ENCODE measurements around the gene ANKRD49.

The ANKRD49 gene

DNA sequence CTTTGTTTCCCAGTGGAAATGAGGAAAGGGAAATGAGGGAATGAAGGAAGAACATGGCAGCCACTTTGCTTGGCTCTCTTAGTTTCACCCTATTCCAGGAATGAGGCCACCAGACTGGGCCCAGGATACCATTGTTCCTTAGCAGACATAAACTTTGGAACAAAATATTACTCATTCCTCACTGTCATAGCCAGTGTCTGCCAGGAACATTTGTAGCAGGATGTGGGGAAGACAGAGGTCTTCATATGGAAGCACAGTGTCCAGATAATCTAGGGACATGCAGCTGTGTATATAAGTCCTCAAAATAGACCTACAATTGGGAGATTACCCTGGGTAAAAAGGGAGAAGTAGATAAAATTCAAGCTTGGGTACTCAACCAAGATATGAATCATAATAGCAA is 34.8 kb downstream of the ANKRD49 start:
- Histone ChIP-seq H3K9me3 (ENCODE audit: control insufficient read depth, low read length) (no peaks in the 10 kb centered on the region), H3K4me3 (ENCODE audit: low read length) (no peak overlapping the region), H3K9ac (ENCODE audit: low read length) (no peak overlapping the region), H3K4me1 (ENCODE audit: control insufficient read depth, insufficient read depth, low read length) (peaks cover 14% of the 10 kb centered on the region), H3K36me3 (ENCODE audit: control insufficient read depth, insufficient read depth, low read length, severe bottlenecking) (no peaks in the 10 kb centered on the region), H3K27me3 (replicated peaks; ENCODE audit: control insufficient read depth, insufficient read depth, low read length) (no peaks in the 10 kb centered on the region)
- no peak for DNase-seq (ENCODE audit: low read depth)

DNA sequence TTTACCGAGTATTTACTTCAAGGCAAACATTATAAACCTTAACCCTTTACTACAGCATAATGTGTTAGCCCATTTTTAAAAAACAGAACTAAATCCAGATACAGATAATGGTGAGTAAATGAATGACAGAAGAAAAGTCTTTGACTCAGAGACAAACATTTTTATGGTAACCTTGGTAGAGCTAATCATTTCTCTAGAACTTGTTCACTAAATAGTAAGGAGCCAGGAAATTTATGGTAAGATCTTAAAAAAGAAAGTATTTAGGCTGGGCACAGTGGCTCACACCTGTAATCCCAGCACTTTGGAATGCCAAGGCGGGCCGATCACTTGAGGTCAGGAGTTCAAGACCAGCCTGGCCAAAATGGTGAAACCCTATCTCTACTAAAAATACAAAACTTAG is 38.4 kb downstream of the ANKRD49 start:
- Histone ChIP-seq H3K4me3 (ENCODE audit: low read length) (no peak overlapping the region), H3K4me1 (ENCODE audit: control insufficient read depth, insufficient read depth, low read length) (peaks cover 30% of the 10 kb centered on the region), H3K36me3 (ENCODE audit: control insufficient read depth, insufficient read depth, low read length, severe bottlenecking) (no peaks in the 10 kb centered on the region), H3K9ac (ENCODE audit: low read length) (no peak overlapping the region), H3K9me3 (ENCODE audit: control insufficient read depth, low read length) (no peaks in the 10 kb centered on the region), H3K27me3 (replicated peaks; ENCODE audit: control insufficient read depth, insufficient read depth, low read length) (no peaks in the 10 kb centered on the region)
- no peak for DNase-seq (ENCODE audit: low read depth)

DNA sequence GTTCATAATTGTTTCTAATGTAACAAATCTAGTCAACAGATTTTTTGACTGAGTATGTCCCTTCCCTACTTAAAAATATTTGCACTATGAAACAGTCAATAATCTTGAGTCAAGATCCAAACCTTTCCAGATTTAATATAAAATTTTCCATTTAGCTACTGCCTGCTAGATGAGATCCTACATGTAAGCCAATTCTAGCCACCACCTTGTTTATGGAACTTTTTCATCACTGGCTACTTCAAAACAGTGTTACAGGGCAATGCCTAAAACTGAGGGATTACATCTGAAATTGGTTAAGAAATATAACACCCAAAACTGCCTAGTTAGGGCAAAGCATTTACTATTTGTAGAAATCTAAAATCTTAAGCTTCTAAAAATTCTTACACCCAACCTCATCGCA is 39.4 kb downstream of the ANKRD49 start:
- H3K4me3 ChIP-seq (ENCODE audit: low read length), result peak overlapping the region; percentile 58
- no peaks in the 10 kb centered on the region for H3K9me3 ChIP-seq (ENCODE audit: control insufficient read depth, low read length)
- no peaks in the 10 kb centered on the region for H3K27me3 ChIP-seq (replicated peaks; ENCODE audit: control insufficient read depth, insufficient read depth, low read length)
- peaks cover 36% of the 10 kb centered on the region for H3K4me1 ChIP-seq (ENCODE audit: control insufficient read depth, insufficient read depth, low read length)
- H3K36me3 ChIP-seq (ENCODE audit: control insufficient read depth, insufficient read depth, low read length, severe bottlenecking), result no peaks in the 10 kb centered on the region
- H3K9ac ChIP-seq (ENCODE audit: low read length), result no peak overlapping the region
- DNase-seq (ENCODE audit: low read depth), result no peak

DNA sequence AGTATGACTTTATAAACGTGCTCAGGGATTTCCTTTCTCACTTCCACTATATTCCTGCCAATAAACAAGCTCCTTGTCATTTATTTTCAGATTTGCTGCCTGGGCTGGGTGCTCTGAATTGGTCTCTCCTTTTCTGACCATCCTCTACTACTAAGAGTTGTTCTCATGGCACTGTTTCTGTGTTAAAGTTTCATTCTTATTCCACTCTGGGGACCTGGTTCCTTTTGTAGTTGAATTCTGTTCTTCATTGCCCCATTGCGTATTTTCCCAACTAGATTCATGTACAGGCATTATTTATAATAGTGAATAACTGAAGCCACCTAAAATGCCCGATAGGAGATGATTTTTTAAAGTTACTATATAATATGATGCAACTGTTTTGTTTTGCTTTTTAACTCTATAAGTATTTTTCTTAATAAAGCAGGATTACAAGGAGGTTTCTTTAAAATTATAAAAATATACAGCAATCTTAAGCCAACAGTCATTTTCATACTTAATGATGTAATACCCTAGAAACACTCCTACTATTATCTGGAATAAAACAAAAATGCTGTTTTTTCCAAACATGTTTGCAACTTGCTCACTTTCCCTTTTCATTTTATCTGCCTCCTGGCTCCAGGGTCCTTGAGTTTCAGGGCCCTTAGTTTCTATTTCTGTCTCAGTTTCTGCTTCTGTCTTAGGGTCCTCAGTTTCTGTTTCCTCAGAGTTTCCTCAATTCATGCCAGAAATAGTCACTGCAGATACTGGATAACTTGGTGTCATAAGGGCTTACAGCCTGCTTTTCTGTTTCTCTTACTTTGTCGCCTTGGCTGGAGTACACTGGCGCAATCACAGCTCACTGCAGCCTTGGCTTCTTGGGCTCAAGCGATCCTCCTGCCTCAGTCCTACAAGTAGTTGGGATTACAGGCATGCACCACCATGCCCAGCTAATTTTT is 40.2 kb downstream of the ANKRD49 start:
- H3K4me1 ChIP-seq (ENCODE audit: control insufficient read depth, insufficient read depth, low read length), result peaks cover 36% of the 10 kb centered on the region

DNA sequence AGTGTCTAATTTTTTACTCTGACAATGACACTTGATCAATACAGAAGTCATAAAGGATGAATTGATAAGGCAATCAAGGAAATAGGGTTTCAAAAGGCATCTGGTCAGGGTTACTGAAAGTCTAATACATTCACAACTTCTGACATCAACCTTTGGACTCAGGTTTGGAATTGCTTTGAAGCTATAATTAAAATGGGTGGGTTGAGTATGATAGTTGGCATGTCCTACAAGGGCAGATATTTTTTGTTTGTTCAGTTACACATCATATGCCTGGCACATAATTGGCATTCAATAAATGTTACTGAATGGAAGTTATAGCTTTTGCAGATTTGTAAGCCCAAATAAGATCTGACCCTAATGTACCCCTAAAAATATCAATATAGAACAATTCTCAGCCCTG is 42.6 kb downstream of the ANKRD49 start:
- Histone ChIP-seq H3K4me3 (ENCODE audit: low read length) (peak overlapping the region; percentile 22), H3K9ac (ENCODE audit: low read length) (no peak overlapping the region), H3K36me3 (ENCODE audit: control insufficient read depth, insufficient read depth, low read length, severe bottlenecking) (no peaks in the 10 kb centered on the region), H3K9me3 (ENCODE audit: control insufficient read depth, low read length) (no peaks in the 10 kb centered on the region), H3K27me3 (replicated peaks; ENCODE audit: control insufficient read depth, insufficient read depth, low read length) (no peaks in the 10 kb centered on the region), H3K4me1 (ENCODE audit: control insufficient read depth, insufficient read depth, low read length) (peaks cover 36% of the 10 kb centered on the region)
- no peak for DNase-seq (ENCODE audit: low read depth)

More for the DNA sequence above, 40.2 kb downstream of the ANKRD49 start:
- no peak for DNase-seq (ENCODE audit: low read depth)
- Histone ChIP-seq H3K27me3 (replicated peaks; ENCODE audit: control insufficient read depth, insufficient read depth, low read length) (no peaks in the 10 kb centered on the region), H3K9ac (ENCODE audit: low read length) (peak overlapping the region; percentile 57), H3K4me3 (ENCODE audit: low read length) (peak overlapping the region; percentile 58), H3K36me3 (ENCODE audit: control insufficient read depth, insufficient read depth, low read length, severe bottlenecking) (no peaks in the 10 kb centered on the region), H3K9me3 (ENCODE audit: control insufficient read depth, low read length) (no peaks in the 10 kb centered on the region)

DNA sequence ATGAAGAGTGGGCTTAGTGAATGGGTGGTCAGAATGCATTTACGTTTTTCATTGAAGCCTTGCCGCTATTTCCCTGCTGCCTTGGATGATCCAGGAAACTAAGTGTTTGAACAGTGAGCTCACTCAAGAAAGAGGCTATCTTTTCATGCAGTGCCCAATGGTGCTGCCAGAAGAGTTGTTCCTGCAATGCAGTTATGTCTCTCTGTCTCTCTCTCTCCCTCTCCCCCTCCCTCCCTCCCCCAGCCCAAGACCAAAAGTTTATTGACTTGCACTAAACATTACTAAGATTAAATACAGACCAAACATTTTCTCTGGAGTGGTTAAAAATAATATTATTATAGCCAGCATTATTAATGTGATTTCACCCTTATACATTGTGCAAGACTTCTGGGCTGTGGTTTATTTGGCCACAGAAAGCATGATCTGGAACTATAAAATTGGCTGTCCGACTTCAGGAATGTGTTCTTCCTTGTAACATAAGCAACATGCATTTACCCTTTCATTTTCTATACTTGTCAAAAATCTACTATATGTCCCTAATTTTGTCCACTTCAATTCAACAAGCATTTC is 43.3 kb downstream of the ANKRD49 start:
- no peaks in the 10 kb centered on the region for H3K9me3 ChIP-seq (ENCODE audit: control insufficient read depth, low read length)
- H3K4me3 ChIP-seq (ENCODE audit: low read length), result peak overlapping the region; percentile 63
- peak; percentile 63 for DNase-seq (ENCODE audit: low read depth)
- peaks cover 36% of the 10 kb centered on the region for H3K4me1 ChIP-seq (ENCODE audit: control insufficient read depth, insufficient read depth, low read length)
- no peaks in the 10 kb centered on the region for H3K27me3 ChIP-seq (replicated peaks; ENCODE audit: control insufficient read depth, insufficient read depth, low read length)
- H3K9ac ChIP-seq (ENCODE audit: low read length), result peak overlapping the region; percentile 18
- H3K36me3 ChIP-seq (ENCODE audit: control insufficient read depth, insufficient read depth, low read length, severe bottlenecking), result no peaks in the 10 kb centered on the region

DNA sequence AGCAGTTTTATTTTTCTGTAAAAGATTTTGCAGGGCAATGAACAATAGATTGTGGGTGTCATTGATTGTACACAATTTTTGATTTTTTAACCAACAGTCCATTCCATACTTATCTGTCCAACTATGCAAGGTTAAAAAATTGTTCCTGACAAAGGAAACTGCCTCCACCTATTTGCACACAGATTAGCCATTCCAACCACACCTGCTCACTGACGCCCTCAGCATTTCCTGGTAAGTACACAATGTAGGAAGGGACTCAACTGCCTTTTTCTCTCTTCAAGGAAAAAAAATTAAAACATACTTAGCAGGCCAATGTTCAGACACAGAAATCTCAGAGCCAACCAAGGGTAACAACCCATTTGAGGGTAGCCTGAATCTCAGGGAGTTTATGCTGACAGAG is 45.6 kb downstream of the ANKRD49 start:
- Histone ChIP-seq H3K4me3 (ENCODE audit: low read length) (no peak overlapping the region), H3K9me3 (ENCODE audit: control insufficient read depth, low read length) (no peaks in the 10 kb centered on the region), H3K27me3 (replicated peaks; ENCODE audit: control insufficient read depth, insufficient read depth, low read length) (no peaks in the 10 kb centered on the region), H3K36me3 (ENCODE audit: control insufficient read depth, insufficient read depth, low read length, severe bottlenecking) (no peaks in the 10 kb centered on the region), H3K4me1 (ENCODE audit: control insufficient read depth, insufficient read depth, low read length) (peaks cover 29% of the 10 kb centered on the region), H3K9ac (ENCODE audit: low read length) (no peak overlapping the region)
- DNase-seq (ENCODE audit: low read depth), result no peak

DNA sequence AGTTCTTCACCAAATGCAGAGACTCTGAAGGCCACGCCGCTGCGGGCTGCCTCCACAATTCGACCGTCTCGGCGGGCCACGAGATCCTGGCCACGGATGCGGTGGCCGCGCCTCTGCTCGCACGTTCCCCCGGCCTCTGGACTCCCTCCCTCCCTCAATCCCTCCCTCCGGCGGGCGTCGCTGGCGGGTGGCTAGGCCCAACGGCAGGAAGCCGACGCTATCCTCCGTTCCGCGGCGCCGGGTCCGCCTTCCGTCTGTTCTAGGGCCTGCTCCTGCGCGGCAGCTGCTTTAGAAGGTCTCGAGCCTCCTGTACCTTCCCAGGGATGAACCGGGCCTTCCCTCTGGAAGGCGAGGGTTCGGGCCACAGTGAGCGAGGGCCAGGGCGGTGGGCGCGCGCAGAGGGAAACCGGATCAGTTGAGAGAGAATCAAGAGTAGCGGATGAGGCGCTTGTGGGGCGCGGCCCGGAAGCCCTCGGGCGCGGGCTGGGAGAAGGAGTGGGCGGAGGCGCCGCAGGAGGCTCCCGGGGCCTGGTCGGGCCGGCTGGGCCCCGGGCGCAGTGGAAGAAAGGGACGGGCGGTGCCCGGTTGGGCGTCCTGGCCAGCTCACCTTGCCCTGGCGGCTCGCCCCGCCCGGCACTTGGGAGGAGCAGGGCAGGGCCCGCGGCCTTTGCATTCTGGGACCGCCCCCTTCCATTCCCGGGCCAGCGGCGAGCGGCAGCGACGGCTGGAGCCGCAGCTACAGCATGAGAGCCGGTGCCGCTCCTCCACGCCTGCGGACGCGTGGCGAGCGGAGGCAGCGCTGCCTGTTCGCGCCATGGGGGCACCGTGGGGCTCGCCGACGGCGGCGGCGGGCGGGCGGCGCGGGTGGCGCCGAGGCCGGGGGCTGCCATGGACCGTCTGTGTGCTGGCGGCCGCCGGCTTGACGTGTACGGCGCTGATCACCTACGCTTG is 50.2 kb downstream of the ANKRD49 start, which contains the start of gene FUT4:
Gene FUT4, plus strand, starts transcription at position 227 of the 951 bp plus-strand sequence. Its CDS starts 213 bp downstream, at position 440.
- peak; percentile 84 for DNase-seq (ENCODE audit: low read depth)
- H3K4me3 ChIP-seq (ENCODE audit: low read length), result peak within 1 kb of the TSS; percentile 83
- no peaks in the 10 kb centered on the region for H3K9me3 ChIP-seq (ENCODE audit: control insufficient read depth, low read length)
- H3K27me3 ChIP-seq (replicated peaks; ENCODE audit: control insufficient read depth, insufficient read depth, low read length), result no peaks in the 10 kb centered on the region
- peak within 1 kb of the TSS; percentile 94 for H3K9ac ChIP-seq (ENCODE audit: low read length)
- peaks cover 40% of the 10 kb centered on the region for H3K4me1 ChIP-seq (ENCODE audit: control insufficient read depth, insufficient read depth, low read length)
- peaks cover 2% of the 10 kb centered on the region for H3K36me3 ChIP-seq (ENCODE audit: control insufficient read depth, insufficient read depth, low read length, severe bottlenecking)

DNA sequence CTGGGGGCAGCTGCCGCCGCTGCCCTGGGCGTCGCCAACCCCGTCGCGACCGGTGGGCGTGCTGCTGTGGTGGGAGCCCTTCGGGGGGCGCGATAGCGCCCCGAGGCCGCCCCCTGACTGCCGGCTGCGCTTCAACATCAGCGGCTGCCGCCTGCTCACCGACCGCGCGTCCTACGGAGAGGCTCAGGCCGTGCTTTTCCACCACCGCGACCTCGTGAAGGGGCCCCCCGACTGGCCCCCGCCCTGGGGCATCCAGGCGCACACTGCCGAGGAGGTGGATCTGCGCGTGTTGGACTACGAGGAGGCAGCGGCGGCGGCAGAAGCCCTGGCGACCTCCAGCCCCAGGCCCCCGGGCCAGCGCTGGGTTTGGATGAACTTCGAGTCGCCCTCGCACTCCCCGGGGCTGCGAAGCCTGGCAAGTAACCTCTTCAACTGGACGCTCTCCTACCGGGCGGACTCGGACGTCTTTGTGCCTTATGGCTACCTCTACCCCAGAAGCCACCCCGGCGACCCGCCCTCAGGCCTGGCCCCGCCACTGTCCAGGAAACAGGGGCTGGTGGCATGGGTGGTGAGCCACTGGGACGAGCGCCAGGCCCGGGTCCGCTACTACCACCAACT is 51.0 kb downstream of the ANKRD49 start:
- Histone ChIP-seq H3K4me1 (ENCODE audit: control insufficient read depth, insufficient read depth, low read length) (peaks cover 41% of the 10 kb centered on the region), H3K9ac (ENCODE audit: low read length) (peak overlapping the region; percentile 94), H3K4me3 (ENCODE audit: low read length) (peak overlapping the region; percentile 83), H3K27me3 (replicated peaks; ENCODE audit: control insufficient read depth, insufficient read depth, low read length) (no peaks in the 10 kb centered on the region), H3K36me3 (ENCODE audit: control insufficient read depth, insufficient read depth, low read length, severe bottlenecking) (peaks cover 2% of the 10 kb centered on the region), H3K9me3 (ENCODE audit: control insufficient read depth, low read length) (no peaks in the 10 kb centered on the region)
- no peak for DNase-seq (ENCODE audit: low read depth)

DNA sequence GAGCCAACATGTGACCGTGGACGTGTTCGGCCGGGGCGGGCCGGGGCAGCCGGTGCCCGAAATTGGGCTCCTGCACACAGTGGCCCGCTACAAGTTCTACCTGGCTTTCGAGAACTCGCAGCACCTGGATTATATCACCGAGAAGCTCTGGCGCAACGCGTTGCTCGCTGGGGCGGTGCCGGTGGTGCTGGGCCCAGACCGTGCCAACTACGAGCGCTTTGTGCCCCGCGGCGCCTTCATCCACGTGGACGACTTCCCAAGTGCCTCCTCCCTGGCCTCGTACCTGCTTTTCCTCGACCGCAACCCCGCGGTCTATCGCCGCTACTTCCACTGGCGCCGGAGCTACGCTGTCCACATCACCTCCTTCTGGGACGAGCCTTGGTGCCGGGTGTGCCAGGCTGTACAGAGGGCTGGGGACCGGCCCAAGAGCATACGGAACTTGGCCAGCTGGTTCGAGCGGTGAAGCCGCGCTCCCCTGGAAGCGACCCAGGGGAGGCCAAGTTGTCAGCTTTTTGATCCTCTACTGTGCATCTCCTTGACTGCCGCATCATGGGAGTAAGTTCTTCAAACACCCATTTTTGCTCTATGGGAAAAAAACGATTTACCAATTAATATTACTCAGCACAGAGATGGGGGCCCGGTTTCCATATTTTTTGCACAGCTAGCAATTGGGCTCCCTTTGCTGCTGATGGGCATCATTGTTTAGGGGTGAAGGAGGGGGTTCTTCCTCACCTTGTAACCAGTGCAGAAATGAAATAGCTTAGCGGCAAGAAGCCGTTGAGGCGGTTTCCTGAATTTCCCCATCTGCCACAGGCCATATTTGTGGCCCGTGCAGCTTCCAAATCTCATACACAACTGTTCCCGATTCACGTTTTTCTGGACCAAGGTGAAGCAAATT is 51.7 kb downstream of the ANKRD49 start:
- H3K27me3 ChIP-seq (replicated peaks; ENCODE audit: control insufficient read depth, insufficient read depth, low read length), result no peaks in the 10 kb centered on the region

More for the DNA sequence above, 51.7 kb downstream of the ANKRD49 start:
- no peak for DNase-seq (ENCODE audit: low read depth)
- Histone ChIP-seq H3K9ac (ENCODE audit: low read length) (peak overlapping the region; percentile 94), H3K4me3 (ENCODE audit: low read length) (peak overlapping the region; percentile 83), H3K4me1 (ENCODE audit: control insufficient read depth, insufficient read depth, low read length) (peaks cover 41% of the 10 kb centered on the region), H3K9me3 (ENCODE audit: control insufficient read depth, low read length) (no peaks in the 10 kb centered on the region), H3K36me3 (ENCODE audit: control insufficient read depth, insufficient read depth, low read length, severe bottlenecking) (peaks cover 2% of the 10 kb centered on the region)
